Activated naive CD4-positive, alpha-beta T cell treated with anti-CD3 and anti-CD28 coated beads, Interleukin-2, amount 50 U/mL, for 24 hours (primary cell): ENCODE results near the gene DCTN2.
"Not testable (repeated sequence)": the region's sequence is repeated elsewhere in the genome, so short reads cannot be mapped to it uniquely, and the experiment has no call there.

Source experiments
- H3K27ac Mint-ChIP-seq: one replicate; pipeline ENCODE4 v1.8.0; 2021; ENCODE audit warnings: mild to moderate bottlenecking, mixed read lengths
- H3K27me3 Mint-ChIP-seq: one replicate; pipeline ENCODE4 v1.8.0; 2021; ENCODE audit warnings: mixed read lengths
- H3K36me3 Mint-ChIP-seq: one replicate; pipeline ENCODE4 v1.8.0; 2021; ENCODE audit warnings: mixed read lengths
- H3K4me1 Mint-ChIP-seq: one replicate; pipeline ENCODE4 v1.8.0; 2021; ENCODE audit warnings: mixed read lengths
- H3K4me3 Mint-ChIP-seq: one replicate; pipeline ENCODE4 v1.8.0; 2021; ENCODE audit warnings: mild to moderate bottlenecking, mixed read lengths
- H3K9me3 Mint-ChIP-seq: one replicate; pipeline ENCODE4 v1.8.0; 2021; ENCODE audit warnings: mixed read lengths

DCTN2 gene

GRCh38 chr12:57518176-57518919, 28.6 kb downstream of the DCTN2 start:
- Mint-ChIP-seq H3K4me1 (peaks cover 41% of the 10 kb centered on the region), H3K27ac (peak overlapping the region; percentile 90), H3K27me3 (no peaks in the 10 kb centered on the region), H3K36me3 (peaks cover 21% of the 10 kb centered on the region), H3K4me3 (peak overlapping the region; percentile 95), H3K9me3 (no peaks in the 10 kb centered on the region)

DNA sequence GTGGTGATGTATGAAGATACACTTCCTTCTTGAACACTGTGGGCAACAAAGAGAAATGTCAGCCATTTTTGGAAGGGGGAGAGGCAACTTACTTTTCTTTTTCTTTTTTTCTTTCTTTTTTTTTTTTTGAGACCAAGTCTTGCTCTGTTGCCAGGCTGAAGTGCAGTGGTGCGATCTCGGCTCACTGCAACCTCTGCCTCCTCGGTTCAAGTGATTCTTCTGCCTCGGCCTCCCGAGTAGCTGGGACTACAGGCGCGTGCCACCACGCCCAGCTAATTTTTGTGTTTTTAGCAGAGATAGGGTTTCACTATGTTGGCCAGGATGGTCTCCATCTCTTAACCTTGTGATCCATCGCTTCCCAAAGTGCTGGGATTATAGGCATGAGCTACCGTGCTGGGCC, 29.3 kb downstream of the DCTN2 start:
- Mint-ChIP-seq H3K4me3 (peak overlapping the region; percentile 95), H3K36me3 (peaks cover 21% of the 10 kb centered on the region), H3K4me1 (peaks cover 38% of the 10 kb centered on the region), H3K27ac (peak overlapping the region; percentile 84)
- H3K9me3 Mint-ChIP-seq, H3K27me3 Mint-ChIP-seq: not testable (repeated sequence)

DNA sequence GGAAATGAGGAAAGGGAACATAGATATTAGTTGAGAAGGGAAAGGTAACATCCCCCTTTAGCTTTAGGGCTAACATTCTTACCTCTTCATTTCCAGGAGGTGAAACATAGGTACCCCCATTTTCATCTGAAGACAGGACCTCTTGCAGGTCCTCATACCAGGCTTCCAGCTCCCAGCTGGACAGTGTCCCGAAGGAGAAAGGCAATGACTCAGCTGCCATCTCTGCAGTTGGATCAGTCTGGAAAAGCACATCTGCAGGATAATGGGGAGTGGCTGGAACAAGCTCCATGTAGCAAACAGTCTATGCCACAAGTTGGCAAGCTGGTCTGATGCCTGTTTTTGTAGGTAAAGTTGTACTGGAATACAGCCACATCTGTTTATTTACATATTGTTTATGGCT, 29.8 kb downstream of the DCTN2 start:
- Mint-ChIP-seq H3K4me3 (peak overlapping the region; percentile 72), H3K27me3 (no peaks in the 10 kb centered on the region), H3K9me3 (no peaks in the 10 kb centered on the region), H3K36me3 (peaks cover 24% of the 10 kb centered on the region), H3K4me1 (peaks cover 40% of the 10 kb centered on the region), H3K27ac (peak overlapping the region; percentile 84)

DNA sequence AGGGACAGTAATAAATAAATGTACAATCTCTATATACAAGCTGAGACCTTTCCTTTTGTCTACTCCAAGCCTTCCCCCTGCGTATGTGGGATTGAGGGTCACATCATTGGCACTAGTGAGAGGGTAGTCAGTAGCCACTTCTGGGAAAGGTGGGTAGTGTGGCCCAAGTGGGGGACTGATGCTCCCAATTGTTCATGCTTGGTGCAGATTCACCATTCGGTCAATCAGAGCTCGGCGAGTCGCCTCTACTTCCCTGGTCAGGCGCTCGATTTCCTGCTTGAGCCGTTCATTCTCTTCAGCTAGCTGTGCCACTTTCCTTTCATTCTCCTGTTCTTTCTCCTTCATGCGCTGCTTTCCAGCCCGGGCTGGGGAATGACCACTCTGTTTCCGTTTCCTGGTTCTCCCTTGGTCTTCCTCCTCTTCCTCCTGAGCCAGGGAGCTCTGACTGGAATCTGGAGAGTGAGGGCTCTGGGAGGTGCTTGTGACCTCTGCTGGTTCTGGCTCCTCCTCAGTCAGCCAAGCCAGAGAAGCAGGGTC, 30.3 kb downstream of the DCTN2 start:
- Mint-ChIP-seq H3K9me3 (no peaks in the 10 kb centered on the region), H3K36me3 (peaks cover 27% of the 10 kb centered on the region), H3K4me3 (peak overlapping the region; percentile 2), H3K27me3 (no peaks in the 10 kb centered on the region), H3K27ac (peak overlapping the region; percentile 53), H3K4me1 (peaks cover 40% of the 10 kb centered on the region)

GRCh38 chr12:57515934-57516541, 31.0 kb downstream of the DCTN2 start:
- H3K4me3 Mint-ChIP-seq, result no peak overlapping the region
- H3K27ac Mint-ChIP-seq, result peak overlapping the region; percentile 70
- no peaks in the 10 kb centered on the region for H3K9me3 Mint-ChIP-seq
- H3K36me3 Mint-ChIP-seq, result peaks cover 27% of the 10 kb centered on the region
- H3K27me3 Mint-ChIP-seq, result no peaks in the 10 kb centered on the region
- H3K4me1 Mint-ChIP-seq, result peaks cover 37% of the 10 kb centered on the region

GRCh38 chr12:57515408-57515933, 31.5 kb downstream of the DCTN2 start:
- Mint-ChIP-seq H3K36me3 (peaks cover 27% of the 10 kb centered on the region), H3K4me1 (peaks cover 37% of the 10 kb centered on the region), H3K9me3 (no peaks in the 10 kb centered on the region), H3K27ac (peak overlapping the region; percentile 62), H3K27me3 (no peaks in the 10 kb centered on the region), H3K4me3 (no peak overlapping the region)

GRCh38 chr12:57514720-57515407, 32.1 kb downstream of the DCTN2 start:
- Mint-ChIP-seq H3K27me3 (no peaks in the 10 kb centered on the region), H3K27ac (peak overlapping the region; percentile 62), H3K4me3 (no peak overlapping the region), H3K9me3 (no peaks in the 10 kb centered on the region), H3K4me1 (peaks cover 37% of the 10 kb centered on the region), H3K36me3 (peaks cover 25% of the 10 kb centered on the region)

DNA sequence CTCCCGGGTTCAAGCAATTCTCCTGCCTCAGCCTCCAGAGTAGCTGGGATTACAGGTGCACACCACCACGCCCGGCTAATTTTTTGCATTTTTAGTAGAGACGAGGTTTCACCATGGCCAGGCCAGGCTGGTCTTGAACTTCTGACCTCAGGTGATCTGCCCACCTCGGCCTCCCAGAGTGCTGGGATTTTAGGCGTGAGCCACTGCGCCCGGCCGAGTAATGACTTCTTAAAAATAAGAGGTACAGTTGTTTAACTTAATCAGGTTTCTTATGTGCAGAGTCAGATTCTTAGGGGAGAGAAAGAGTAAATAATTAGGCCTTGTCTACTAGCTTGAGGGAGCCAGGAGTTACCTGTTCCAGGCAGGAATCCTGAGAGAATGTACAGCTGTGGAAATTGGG, 32.7 kb downstream of the DCTN2 start:
- Mint-ChIP-seq H3K36me3 (peaks cover 25% of the 10 kb centered on the region), H3K27ac (peak overlapping the region; percentile 17), H3K4me1 (peaks cover 34% of the 10 kb centered on the region)
- not testable (repeated sequence) for H3K27me3 Mint-ChIP-seq, H3K4me3 Mint-ChIP-seq, H3K9me3 Mint-ChIP-seq

DNA sequence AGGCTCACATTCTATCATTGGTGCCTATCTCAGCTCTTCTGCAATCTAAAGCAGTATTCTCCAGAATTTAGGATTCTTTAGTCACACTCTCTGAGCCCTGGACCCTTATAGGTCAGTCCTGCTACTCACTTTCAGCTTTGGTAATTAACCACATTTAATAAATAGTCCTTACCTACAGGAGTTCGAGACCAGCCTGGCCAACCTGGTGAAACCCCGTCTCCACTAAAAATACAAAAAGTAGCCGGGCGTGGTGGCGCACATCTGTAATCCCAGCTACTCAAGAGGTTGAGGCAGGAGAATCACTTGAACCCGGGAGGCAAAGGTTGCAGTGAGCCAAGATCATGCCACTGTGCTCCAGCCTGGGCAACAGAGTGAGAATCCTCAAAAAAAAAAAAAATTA, 33.3 kb downstream of the DCTN2 start:
- H3K9me3 Mint-ChIP-seq, H3K27ac Mint-ChIP-seq, H3K4me3 Mint-ChIP-seq, H3K27me3 Mint-ChIP-seq: not testable (repeated sequence)
- Mint-ChIP-seq H3K4me1 (peaks cover 28% of the 10 kb centered on the region), H3K36me3 (peaks cover 23% of the 10 kb centered on the region)

- H3K27ac Mint-ChIP-seq, result peak overlapping the region; percentile 12
Observed at GRCh38 chr12:57513266-57513665, 33.7 kb downstream of the DCTN2 start.

GRCh38 chr12:57512665-57513064, 34.3 kb downstream of the DCTN2 start:
- peak overlapping the region; percentile 68 for H3K27ac Mint-ChIP-seq
- no peaks in the 10 kb centered on the region for H3K27me3 Mint-ChIP-seq
- H3K9me3 Mint-ChIP-seq, result no peaks in the 10 kb centered on the region
- H3K4me1 Mint-ChIP-seq, result peaks cover 18% of the 10 kb centered on the region
- no peak overlapping the region for H3K4me3 Mint-ChIP-seq
- H3K36me3 Mint-ChIP-seq, result peaks cover 17% of the 10 kb centered on the region

More at GRCh38 chr12:57513266-57513665, 33.7 kb downstream of the DCTN2 start:
- Mint-ChIP-seq H3K4me1 (peaks cover 24% of the 10 kb centered on the region), H3K27me3 (no peaks in the 10 kb centered on the region), H3K9me3 (no peaks in the 10 kb centered on the region), H3K36me3 (peaks cover 20% of the 10 kb centered on the region), H3K4me3 (no peak overlapping the region)

DNA sequence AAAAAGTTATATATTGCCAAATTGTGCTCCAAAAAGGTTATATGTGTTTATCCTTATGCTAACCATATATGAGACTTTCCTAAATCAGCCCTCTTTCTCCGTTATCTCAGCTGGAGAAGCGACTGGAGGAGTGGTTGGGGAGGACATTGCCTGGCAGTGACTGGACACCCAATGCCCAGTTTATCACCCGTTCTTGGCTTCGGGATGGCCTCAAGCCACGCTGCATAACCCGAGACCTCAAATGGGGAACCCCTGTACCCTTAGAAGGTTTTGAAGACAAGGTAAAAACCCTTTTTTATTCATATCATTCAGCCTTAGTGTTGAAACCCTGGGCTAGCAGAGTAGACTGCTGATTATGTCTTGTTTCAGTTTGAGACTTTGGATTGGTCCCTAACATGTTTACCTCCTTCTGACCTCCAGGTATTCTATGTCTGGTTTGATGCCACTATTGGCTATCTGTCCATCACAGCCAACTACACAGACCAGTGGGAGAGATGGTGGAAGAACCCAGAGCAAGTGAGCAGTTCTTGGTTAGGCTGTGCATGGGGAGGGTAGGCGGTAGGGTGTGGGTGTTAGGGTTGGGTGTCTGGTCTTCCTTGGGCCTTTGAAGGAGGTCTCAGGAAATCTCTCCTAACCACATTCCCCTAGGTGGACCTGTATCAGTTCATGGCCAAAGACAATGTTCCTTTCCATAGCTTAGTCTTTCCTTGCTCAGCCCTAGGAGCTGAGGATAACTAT, 35.2 kb downstream of the DCTN2 start:
- Mint-ChIP-seq H3K27ac (peak overlapping the region; percentile 68), H3K36me3 (peaks cover 17% of the 10 kb centered on the region), H3K9me3 (no peaks in the 10 kb centered on the region), H3K4me3 (no peak overlapping the region), H3K4me1 (peaks cover 9% of the 10 kb centered on the region), H3K27me3 (no peaks in the 10 kb centered on the region)

GRCh38 chr12:57511161-57511560, 35.8 kb downstream of the DCTN2 start:
- peaks cover 17% of the 10 kb centered on the region for H3K36me3 Mint-ChIP-seq
- no peak overlapping the region for H3K4me3 Mint-ChIP-seq
- no peak overlapping the region for H3K27ac Mint-ChIP-seq
- peaks cover 8% of the 10 kb centered on the region for H3K4me1 Mint-ChIP-seq
- H3K27me3 Mint-ChIP-seq, result no peaks in the 10 kb centered on the region
- no peaks in the 10 kb centered on the region for H3K9me3 Mint-ChIP-seq

DNA sequence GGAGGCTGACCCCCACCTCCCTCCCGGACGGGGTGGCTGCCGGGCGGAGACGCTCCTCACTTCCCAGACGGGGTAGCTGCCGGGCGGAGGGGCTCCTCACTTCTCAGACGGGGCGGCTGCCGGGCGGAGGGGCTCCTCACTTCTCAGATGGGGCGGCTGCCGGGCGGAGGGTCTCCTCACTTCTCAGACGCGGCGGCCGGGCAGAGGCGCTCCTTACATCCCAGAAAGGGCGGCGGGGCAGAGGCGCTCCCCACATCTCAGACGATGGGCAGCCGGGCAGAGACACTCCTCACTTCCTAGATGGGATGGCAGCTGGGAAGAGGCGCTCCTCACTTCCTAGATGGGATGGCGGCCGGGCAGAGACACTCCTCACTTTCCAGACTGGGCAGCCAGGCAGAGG, 39.2 kb downstream of the DCTN2 start:
- H3K4me1 Mint-ChIP-seq, H3K27ac Mint-ChIP-seq, H3K4me3 Mint-ChIP-seq, H3K27me3 Mint-ChIP-seq, H3K9me3 Mint-ChIP-seq: not testable (repeated sequence)
- H3K36me3 Mint-ChIP-seq, result peaks cover 14% of the 10 kb centered on the region

GRCh38 chr12:57506541-57506940, 40.5 kb downstream of the DCTN2 start:
- H3K27me3 Mint-ChIP-seq, H3K4me1 Mint-ChIP-seq, H3K27ac Mint-ChIP-seq, H3K4me3 Mint-ChIP-seq, H3K9me3 Mint-ChIP-seq: not testable (repeated sequence)
- peaks cover 12% of the 10 kb centered on the region for H3K36me3 Mint-ChIP-seq
